Measurements from ENCODE around the gene FARP1.

FARP1 gene

DNA sequence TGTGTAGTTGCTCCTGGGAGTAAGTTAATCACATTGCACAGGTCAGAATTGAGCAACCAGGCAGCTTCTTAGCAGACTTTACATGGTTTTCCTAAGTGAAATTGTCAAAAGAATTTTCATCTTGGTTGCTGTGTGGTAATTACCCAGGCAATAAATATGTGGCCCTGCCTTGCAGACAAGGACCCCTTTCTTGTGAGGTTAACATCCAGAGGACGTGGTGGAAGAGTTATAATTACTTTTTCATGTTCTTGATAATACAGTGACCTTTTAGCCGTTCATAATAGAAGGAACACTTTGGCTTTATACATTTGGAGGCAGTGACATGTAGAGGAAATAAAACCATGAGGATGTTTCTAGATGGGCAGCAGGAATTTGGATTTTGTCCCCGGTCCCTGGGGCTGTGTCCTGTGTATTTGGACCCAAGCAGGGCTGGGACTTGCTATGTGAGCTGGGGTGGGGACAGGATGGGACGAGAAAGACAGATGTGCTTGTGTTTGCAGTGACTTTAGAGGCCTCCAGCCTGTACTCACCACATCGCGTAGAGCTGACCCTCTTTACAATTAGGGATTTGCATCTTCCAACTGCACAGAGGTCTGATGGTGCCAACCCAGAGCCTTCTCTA is 277.8 kb downstream of the FARP1 start:
- DNase-seq (ENCODE audit: low read depth in 2 of 2): no peak

DNA sequence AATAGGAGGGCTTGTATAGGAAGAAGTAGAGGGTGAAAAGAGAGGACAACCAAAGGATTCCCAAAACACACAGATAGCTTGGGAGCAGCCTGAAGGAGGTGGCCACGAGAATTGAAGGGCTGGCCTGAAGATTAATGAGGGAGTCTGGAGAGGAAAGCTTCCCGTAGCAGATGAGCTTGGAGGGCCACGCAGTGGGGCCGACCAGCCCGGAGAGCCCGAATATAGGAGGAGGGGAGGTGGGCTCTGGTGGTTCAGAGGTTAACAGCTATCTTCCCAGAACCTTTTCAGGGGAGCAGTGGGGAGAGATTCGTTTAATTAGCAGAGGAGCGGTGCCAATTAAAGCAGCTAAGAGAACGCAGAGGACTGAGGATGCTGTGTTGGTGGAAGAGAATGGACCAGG is 279.2 kb downstream of the FARP1 start:
- no peak for DNase-seq (ENCODE audit: low read depth in 2 of 2)

DNA sequence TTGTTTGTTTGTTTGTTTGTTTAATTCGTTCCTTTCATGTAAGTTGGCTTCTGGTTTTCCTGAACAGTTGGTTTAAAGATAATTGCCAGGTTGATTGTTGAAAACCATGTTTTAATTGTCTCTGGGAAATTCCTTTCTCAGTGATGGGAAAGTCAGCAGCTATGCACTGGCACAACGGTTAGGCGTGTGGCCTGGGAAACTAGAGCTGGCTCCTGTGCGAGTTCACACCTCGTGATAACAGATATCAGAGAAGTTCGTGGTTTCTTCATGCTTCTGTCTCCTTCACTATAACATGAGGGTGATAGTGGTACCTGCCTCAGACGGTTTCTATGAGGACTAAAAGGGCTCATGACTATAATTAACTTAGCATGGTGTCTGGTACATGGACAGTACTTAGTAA is 280.5 kb downstream of the FARP1 start:
- DNase-seq (ENCODE audit: low read depth in 2 of 2): no peak

DNA sequence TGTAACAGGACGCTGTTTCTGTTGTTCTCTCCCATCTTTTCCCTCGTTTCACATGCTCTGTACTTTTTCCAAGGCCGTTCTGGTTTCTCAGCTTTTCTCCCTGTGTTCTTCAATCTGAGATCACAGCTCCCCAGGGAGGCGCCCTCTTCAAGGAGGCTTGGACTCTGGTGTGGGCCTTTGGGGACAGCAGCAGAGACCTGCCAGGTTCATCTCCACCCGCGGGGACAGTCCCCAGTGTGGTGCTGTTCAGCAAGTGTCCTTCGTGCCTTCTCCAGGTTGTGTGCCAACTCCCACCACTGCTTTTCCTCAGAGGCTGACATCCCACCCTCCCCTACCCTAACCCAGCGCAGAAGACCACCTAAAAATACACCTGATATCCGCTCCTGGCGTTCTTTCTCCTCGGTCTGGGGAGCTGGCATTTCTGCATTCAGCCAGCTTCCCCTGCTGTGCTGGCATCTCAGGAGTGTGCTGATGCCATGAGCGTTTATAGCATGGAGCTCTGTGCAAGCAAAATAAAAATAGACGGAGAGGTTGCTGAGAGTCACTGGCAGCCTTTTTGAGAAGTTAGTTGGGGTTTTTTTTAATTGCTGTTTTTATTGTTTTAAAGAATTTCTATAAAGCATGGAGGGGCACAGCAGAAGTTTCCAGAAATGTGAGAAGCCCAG is 284.6 kb downstream of the FARP1 start:
- DNase-seq (ENCODE audit: low read depth in 2 of 2): no peak

DNA sequence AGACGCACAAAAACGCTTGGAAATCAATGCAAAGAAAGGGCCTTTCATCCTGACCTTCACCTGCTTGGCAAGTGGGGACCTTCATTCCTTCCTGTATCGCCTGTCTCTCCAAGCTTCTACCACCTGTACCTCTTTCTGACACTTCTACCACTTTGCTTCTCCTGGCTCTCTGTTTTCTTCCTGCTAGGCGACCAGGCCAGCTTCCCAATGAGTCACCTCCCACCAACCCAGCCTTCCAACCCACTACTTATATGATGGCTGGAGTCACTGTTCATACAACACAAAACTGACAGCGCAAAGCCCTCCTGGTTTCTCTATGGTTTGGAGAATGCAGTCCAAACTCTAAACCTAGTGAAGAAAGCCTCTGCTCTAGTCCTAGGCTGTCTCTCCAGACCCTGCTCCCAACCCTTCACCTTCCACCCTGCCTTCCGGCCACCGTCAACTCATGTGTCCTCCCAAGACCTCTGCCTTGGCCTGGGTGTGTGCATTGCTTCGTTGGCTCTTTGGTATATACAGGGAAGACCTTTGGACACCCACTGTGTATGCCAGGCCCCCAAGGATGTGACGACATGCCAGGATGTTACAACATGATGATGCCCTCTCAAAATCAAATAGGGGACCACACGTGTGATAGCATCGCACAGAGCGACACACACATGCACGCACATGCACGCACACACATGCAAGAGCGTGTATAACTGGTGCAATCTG is 285.5 kb downstream of the FARP1 start:
- DNase-seq (ENCODE audit: low read depth in 2 of 2): no peak

DNA sequence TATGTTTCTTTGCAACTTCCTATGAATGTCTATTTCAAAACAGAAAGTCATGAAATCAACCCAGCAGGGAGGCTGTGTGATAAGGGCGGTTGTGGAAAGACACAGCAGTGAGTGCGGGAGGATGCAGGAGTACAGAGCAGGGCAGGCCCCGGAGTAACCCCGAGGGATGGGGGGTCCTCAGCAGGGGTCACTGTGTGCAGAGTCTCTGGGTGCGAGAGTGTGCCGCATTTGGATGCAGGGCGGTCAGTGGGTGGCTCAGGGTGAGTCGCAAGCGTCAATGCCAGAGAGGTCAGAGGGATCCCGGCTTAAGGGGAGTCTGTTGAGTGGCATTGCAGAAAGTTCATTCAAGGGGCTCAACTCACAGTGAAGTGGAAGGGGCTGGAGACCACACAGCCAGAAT is 286.2 kb downstream of the FARP1 start:
- DNase-seq (ENCODE audit: low read depth in 2 of 2): no peak

DNA sequence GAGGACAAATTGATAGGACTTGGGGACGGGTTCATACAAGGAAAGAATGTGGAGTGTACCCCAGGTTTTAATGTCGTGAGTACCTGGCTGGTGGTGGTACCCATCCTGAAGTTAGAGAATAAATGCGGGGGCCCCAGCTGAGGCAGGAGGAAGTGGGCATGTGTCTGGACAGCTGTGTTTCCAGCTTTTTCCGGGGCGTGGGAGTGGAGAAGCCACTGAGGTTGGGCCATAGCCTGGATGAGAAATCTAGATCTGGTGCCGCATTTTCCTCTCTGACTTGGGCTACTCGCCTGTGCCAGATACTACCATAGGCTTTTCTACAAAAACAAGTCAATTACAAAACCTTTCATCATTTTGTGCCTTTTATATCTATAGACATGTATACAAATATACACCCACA is 286.6 kb downstream of the FARP1 start:
- DNase-seq (ENCODE audit: low read depth in 2 of 2): no peak

DNA sequence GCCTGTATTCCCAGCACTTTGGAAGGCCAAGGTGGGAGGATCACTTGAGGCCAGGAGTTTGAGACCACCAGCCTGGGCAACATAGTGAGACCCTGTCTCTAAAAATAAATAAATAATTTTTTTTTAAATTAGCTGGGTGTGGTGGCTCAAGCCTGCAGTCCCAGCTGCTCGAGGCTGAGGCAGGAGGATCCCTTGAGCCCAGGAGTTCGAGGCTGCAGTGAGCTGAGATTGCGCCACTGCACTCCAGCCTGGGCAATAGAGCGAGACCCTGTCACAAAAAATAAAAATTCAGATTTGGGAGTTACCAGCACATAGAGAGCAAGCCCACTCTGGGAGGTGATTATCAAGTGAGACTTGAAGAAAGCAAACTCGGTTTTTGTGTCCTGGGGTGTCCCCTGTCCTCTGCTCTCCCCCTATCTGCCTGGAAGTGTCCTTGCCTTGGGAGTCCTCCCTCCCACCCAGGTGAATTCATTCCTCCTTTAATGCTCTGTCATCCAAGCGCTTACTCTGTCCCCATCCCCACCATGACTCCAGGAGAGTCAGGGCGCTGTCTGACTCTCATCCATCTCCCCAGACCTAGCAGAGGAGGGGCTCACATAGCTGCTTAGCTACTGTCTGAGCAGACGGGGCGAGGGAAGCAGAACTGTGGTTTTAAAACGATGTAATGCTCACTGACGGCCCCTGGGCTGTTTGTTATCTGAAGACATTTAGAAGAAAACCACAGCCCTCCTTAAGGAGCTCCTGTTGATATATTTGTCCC is 287.3 kb downstream of the FARP1 start:
- no peak for DNase-seq (ENCODE audit: low read depth in 2 of 2)

DNA sequence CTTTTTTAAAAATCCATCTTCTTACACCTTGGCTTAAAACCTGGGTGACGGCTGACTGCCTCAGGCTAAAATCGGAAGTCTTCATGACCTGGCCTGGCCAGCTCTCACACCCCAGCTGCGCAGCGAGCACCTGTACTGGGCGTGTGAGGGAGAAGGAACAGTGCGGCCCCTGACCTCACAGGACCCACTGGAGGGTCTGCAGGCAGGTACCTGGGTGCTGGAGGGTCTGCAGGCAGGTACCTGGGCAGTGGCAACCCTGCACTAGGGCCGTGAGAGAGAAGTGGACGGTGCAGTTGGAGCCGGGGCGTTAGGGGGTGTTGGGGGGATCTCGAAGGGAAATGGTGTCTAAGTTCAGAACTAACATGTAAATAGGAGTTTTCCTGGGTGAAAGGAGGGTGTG is 289.7 kb downstream of the FARP1 start:
- no peak for DNase-seq (ENCODE audit: low read depth in 2 of 2)

DNA sequence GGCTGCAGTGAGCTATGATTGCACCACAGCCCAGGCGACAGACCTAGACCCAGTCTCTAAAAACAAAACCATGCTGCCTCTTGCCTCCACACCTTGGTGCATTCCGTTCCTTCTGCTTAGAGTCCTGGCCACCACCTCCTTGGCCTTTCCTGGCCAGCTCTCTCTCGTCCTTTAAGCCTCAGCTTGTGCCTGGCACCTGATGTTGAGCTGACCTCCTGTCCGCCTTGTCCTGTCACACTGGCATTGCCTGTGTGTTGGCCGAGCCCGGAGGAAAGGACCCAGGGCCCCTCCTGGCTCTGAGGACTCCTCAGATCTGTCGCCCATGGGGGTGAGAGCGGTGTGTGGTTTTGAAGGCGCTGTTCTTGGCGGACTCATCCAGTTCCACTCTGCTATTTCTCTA is 290.8 kb downstream of the FARP1 start:
- DNase-seq (ENCODE audit: low read depth in 2 of 2): no peak

DNA sequence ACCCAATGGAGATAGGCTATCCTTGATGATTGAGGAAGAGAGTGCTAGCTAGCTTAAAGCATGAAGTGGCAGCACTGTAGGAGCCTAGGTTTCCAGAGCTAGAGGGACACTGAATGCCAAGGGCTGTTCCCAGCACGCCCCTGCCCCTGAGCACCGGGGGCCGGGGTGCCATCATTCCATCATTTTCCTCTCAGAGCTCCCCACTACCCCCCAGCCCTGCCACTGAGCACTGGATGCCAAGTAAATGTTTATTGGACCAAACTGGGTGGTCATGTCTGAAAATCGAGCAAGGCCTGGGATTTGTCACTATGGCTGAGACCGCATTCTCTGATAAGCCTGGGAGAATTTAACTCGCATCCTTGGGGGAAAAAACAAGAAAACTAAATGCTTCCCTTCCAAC is 291.2 kb downstream of the FARP1 start:
- DNase-seq (ENCODE audit: low read depth in 2 of 2): no peak

DNA sequence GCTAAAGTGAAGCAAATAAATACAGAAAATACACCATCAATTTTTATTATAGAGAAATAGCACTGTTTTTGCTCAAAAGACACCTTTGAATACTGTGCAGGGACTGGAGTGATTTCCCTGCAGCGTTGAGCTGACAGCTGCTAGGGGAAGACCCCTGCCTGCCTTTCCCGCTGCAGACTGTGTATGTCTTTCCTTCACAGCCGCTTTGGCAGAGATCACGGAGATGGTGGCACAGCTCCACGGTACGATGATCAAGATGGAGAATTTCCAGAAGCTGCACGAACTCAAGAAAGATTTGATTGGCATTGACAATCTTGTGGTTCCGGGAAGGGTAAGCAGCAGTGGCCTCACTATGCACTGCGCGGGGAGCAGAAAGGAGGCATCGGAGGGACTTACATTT is 292.5 kb downstream of the FARP1 start:
- no peak for DNase-seq (ENCODE audit: low read depth in 2 of 2)

DNA sequence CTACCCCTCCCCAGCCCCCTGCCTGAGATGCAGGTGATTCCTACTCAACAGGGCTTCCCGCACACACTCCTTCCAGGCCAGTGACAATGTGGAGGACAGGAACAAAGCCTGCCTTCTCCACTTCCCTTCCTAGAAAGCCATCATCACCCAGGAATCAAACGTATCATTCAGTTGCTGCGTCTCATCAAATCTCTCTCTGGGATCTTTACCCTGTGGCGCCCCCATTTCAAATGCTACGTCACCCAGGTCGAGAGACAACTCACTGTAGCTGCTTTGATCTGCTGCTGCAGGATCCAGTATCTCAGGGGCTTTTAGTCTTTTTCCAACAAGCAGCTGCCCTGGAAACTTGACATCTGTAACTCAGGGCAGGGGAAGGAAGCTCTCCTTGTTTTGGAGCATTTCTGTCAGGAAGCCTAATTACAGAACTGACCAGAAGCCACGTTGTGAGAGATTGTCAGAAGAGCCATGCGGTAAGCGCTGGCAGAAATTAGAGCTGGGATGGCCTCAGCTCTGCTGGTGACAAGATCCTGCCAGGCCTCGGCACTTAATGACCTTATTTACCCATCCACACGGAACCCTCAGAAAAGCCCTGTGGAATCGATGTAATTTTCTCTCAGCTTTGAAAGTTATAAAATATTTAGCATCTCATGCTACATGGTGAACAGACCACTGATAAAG is 293.5 kb downstream of the FARP1 start:
- no peak for DNase-seq (ENCODE audit: low read depth in 2 of 2)

DNA sequence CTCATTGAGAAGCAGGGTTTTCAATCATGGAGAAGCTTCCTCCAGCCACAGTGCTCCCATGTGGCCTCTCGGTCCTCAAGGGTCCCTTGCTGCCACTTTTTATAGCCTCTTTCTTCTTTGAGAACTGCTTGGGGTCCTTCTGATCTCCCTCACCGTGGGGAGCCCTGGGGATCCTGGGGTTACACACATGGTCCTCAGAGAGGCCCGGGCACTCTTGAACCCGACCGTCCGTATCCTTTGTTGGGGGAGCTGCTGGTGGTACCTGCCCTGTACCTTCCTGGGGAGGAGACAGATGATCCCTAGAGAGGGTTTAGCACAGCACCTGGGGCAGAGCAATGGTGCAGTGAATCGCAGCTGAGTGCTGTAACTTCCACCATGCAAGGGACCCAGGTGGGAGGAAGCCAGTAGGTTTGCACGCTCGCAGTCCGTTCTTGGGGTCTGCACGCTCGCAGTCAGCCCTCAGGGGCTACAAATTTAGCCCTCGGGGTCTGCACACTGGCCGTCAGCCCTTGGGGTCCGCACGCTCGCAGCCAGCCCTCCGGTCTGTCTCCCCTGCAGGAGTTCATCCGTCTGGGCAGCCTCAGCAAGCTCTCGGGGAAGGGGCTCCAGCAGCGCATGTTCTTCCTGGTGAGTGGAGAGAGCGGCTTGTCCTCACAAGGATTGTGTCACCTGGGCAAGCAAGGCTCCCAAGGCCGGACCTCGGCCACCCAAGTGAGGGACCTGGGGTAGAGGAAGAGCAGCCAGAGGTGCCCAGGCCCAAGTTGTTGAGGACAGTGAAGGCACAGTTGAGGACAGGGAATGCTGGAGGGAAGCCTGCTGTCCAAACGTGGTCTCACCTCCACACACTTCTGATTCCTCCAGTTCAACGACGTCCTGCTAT is 295.6 kb downstream of the FARP1 start:
- DNase-seq (ENCODE audit: low read depth in 2 of 2): no peak

DNA sequence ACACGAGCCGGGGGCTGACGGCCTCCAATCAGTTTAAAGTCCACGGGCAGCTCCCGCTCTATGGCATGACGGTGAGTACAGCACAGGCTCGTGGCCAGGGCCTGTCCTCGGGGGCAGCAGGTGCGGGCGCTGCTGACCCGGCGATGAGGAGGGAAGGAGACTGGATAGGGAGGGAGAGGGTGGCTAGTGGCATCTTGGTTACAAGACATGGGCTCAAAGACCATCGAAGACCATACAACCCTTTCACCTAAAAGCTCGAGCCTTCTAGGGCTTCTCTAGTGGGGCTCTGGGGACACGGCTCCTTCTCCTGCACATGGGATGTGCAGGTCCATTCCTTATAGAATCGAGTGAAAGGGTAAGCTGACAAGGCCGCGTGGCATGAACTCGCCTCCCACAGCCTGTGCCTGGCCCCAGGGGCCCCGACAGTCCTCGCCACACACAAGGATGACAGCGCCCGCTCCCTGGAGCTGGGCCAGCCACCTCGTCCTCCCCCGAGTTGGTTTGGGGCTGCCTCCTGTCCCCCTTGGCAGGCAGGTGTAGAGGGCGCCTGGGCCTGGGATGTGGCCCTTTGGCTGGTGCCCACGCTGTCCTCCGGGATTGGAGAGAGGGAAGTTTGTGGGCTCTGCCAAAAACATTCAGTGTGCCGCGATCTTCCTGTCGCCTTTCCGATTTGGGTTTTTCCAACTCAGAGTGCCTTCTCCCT is 296.4 kb downstream of the FARP1 start:
- DNase-seq (ENCODE audit: low read depth in 2 of 2): no peak

DNA sequence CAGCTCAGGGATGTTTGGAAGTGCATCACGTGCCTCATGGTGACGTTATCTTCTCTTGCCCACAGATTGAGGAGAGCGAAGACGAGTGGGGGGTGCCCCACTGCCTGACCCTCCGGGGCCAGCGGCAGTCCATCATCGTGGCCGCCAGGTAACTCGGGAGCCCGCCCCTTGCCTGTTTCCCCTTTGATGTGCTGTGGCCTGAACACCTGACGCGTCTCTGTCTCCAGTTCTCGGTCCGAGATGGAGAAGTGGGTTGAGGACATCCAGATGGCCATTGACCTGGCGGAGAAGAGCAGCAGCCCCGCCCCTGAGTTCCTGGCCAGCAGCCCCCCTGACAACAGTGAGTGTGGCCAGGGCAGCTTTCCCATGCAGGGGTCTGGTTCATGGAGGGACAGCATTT is 297.0 kb downstream of the FARP1 start:
- no peak for DNase-seq (ENCODE audit: low read depth in 2 of 2)

DNA sequence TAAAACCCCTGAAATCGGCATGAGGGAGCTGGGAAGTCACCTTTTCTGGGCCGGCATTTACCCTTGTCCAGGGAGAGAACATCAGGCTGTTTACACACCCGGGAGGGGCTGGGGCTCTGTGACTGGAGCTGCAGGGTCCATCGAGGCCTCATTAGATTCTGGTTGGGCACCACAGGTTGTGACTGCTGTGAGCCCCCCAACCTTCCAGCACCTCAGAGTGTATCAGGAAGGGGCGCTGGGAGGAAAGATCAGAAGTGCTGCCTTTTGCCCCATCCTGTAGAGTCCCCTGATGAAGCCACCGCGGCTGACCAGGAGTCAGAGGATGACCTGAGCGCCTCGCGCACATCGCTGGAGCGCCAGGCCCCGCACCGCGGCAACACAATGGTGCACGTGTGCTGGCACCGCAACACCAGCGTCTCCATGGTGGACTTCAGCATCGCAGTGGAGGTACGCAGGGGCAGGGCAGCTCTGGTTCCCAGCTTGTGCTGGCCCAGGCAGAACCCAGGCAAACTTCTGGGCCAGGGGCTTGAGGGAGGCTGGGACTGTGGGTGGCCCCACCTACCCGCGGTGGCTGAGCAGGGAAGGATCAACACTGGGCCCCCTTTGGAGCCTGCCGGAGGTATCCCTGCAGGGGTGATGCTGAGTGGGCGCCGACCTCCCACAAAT is 297.6 kb downstream of the FARP1 start:
- no peak for DNase-seq (ENCODE audit: low read depth in 2 of 2)

DNA sequence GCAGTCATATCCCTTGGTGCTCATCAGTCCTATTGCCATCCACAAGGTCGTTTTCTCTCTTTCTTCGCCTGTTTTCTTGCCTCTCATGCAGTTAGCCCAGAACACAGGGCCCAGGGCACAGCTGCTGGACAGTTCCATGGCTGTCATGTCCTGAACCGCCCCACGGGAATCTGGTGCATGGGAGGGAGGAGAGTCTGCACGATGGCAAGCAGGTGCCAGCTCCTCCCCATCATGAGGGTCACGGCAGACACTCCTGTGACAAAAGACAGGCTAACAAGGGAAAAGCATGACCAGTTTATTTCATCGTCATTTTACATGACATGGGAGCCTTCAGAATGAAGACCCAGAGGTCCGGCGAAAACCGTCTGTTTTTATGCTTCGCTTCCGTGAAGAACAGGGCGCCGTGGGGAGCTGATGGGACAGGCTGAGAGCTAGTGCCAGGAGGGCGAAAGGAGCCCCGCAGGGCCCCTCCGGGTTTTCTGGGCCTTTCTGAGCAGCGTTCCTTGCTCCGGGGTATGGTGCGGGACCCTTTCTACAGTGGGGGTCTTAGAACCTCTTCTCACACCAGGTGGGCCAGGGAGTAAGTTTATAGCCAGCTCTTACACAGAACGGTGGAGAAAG is 298.3 kb downstream of the FARP1 start:
- no peak for DNase-seq (ENCODE audit: low read depth in 2 of 2)
